NCI-H146 treated with DMSO at 0.1 percent for 48 hours (cell line): ENCODE results near the gene GSTA5.
"Not testable (repeated sequence)": the region's sequence is repeated elsewhere in the genome, so short reads cannot be mapped to it uniquely, and the experiment has no call there.

Experiments
- DNase-seq: peaks from one replicate; lab custom pipeline; 2025; ENCODE audit not compliant: unreplicated experiment; lab: John Stamatoyannopoulos, UW

GSTA5 gene

DNA sequence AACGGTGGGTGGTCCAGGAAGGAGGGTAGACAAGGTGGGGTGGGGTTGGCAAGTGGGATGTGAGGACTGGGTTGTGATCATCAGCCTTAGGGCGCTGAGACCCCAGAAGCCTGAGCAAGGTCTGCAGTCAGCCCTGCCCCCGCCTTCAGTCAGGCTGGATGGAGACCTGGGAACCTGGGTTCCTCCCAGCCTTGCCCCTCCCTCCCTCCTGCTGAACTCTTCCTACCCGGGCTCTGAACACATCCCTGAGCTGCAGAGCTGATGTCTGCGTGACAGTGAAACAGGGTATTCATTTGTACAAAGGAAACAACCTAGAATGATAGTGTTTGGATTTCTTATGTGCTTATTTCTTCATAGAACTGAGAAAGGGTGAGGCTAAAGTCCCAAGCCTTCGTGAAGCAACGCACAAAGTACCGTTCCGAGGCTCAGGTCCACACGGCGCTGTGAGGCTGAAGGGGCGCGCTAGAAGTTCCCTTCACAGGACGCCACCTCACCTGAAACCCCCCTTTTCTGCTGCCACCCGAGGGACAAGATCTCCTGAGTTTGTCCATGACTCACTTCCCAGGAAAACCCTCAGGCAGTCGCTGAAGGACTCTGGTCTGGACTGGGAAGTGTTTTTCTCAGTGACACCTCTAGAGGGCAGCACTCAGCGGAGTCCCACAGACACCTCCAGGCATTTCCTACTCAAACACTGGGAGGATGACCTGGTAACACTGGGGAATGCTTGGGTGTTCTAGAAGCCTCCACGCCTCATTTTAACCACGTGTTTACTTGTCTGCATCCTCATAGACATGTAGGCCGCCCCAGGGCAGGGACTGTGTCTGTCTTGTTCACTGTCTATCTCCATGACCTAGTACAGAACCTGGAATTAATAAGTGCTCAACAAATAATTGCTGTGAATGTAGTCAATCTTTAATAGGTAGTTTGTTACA is 1.2 kb downstream of the GSTA5 start:
- peak; percentile 21 for DNase-seq

DNA sequence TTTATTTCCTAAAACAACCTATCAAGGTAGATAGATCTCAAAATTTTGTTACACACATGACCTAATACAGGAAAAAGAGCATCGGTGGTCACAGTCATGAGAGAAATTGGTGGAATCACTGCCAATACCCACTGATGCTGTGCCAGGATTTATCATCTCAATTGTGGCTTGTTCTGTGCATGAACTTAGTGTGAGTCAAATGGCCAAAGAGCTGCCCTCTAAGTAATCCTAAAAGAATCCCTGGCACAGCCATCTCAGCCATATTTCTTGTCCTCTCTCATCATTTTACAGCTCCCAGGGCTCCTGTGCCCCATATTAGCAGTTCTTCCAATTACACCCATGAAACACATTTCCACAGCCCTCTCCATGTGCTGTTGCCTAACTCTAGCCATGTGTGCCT is 6.1 kb downstream of the GSTA5 start:
- DNase-seq = no peak

DNA sequence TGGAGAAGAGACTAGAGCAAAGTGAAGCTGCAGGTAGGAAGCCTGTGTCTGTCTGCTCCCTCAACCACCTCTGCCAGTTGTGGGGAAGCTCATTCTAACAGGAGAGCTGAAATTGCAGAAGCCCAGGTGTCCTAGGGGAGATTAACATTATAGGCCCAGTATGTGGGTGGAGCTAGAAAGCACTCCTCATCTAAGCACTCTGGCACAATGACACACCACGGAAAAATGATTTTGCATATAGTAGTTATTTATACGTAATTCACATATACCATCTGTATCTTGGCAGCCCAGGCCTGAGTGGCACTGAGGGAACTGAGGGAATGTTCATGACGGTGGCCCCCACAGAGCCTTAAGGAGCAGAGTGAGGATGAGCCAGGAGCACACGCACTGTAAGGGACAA is 9.7 kb downstream of the GSTA5 start:
- DNase-seq = not testable (repeated sequence)

DNA sequence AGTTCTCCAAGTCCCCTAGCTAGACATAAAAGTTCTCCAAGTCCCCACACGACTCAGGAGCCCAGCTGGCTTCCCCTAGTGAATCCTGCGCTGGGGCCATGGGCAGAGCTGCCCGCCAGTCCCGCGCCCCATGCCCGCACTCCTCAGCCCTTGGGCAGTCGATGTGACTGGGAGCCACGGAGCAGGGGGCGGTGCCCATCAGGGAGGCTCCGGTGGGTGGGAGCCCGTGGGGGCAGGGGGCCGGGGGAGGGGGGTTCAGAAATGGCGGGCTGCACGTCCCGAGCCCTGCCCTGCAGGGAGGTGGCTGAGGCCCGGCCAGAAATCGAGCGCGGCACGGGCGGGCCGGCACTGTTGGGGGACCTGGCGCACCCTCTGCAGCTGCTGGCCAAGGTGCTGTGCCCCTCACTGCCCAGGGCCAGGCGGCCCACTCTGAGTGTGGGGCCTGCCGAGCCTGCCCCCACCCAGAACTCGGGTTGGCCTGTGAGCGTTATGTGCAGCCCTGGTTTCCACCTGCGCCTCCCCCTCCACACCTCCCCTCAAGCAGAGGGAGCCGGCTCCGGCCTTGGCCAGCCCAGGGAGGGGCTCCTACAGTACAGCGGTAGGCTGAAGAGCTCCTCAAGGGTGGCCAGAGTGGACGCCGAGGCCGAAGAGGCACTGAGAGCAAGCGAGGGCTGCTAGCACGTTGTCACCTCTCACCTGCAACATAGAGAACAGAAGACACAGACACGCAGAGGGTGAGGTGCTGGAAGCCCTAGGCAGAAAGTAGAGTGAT is 11.4 kb downstream of the GSTA5 start:
- DNase-seq = no peak

DNA sequence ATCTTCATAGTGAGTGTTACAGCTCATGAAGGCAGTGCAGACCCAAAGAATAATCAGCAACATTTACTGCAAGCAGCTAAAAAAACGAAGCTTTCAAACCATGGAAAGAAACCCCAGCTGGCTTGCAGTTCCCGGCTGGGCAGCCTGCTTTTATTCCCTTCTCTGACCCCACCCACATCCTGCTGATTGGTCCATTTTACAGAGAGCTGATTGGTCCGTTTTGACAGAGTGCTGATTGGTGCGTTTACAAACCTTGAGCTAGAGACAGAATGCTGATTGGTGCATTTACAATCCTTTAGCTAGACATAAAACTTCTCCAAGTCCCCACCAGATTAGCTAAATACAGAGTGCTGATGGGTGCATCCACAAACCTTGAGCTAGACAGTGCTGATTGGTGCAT is 12.0 kb downstream of the GSTA5 start:
- not testable (repeated sequence) for DNase-seq

DNA sequence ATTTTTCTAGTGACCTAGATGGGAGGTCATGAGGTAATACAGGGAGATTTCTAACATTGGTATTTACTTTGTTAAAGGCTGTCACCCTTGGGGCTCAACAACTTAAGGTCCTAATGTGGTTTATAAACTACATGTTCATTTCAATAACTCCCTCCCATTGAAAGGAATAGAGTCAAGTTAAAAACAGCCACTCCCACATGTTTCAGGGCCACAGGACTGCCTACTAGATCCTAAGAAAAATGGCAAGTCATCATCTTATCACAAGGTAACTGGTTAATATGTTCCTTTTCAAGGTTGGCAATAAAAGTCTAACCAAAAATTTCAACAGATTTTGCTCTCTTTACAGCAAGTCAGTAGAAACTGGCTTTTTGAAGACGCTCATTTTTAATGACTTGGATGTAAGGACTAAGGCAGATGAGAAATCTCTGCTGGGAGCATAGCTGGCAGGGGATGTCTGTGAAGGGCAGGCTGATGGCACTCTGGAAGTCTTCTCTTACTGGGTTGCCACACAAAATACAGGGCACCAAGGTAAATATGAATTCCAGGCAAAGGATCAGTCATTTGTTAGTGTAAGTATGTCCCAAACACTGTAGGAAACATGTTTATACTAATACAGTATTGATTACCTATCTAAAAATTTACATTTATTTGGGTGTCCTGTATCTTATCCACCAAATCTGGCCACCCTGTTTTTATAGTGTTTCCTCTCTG is 13.4 kb downstream of the GSTA5 start:
- DNase-seq = not testable (repeated sequence)

DNA sequence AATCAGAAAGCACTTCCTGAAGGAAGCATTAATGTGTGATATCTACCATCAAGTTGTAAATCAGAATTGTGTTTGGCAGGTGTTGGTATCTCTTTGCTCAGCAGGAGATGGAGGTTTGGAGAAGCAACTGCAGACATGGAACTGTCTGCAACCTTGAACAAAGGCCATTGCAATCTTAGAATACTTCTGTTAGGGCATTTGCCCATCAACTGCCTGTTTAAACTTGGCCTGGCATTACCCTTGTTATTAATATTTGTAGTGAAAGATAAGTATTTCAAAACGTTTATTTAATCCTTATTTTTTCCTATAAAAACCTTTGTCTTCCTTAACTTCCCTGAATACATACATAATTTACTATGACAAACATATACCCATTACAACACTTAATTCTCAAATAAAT is 14.1 kb downstream of the GSTA5 start:
- DNase-seq = no peak

DNA sequence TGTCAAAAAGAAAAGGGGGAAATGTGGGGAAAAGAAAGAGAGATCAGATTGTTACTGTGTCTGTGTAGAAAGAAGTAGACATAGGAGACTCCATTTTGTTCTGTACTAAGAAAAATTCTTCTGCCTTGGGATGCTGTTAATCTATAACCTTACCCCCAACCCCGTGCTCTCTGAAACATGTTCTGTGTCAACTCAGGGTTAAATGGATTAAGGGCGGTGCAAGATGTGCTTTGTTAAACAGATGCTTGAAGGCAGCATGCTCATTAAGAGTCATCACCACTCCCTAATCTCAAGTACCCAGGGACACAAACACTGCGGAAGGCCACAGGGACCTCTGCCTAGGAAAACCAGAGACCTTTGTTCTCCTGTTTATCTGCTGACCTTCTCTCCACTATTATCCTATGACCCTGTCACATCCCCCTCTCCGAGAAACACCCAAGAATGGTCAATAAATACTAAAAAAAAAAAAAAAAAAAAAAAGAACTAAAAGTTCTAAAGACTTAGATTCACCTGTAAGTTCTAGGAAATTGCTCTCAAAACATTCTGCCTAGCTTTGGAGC is 14.6 kb downstream of the GSTA5 start:
- DNase-seq = not testable (repeated sequence)

DNA sequence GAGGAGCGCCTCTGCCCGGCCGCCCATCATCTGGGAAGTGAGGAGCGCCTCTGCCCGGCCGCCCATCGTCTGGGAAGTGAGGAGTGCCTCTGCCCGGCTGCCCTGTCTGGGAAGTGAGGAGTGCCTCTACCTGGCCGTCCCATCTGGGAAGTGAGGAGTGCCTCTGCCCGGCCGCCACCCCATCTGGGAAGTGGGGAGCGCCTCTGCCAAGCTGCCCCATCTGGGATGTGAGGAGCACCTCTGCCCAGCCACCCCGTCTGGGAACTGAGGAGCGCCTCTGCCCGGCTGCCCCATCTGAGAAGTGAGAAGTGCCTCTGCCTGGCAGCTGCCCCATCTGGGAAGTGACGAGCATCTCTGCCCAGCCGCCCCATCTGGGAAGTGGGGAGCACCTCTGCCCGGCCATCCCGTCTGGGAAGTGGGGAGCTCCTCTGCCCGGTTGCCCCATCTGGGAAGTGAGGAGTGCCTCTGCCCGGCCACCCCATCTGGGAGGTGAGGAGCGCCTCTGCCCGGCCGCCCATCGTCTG is 15.3 kb downstream of the GSTA5 start:
- not testable (repeated sequence) for DNase-seq

DNA sequence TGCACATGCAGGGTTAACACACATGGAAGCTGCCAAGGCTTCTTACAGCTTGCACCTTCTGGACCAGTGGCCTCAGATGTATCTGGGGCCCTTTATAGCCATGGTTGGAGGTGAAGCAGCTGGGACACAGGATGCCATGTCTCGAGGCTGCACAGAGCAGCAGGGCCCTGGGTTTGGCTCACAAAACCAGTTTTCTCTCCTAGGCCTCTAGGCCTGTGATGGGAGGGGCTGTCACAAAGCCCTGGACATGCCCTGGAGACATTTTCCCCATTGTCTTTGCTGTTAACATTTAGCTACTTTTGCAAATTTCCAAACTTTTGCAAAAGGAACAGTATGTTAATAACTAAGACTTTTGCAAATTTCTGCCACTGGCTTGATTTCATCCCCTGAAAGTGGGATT is 18.8 kb downstream of the GSTA5 start:
- no peak for DNase-seq

DNA sequence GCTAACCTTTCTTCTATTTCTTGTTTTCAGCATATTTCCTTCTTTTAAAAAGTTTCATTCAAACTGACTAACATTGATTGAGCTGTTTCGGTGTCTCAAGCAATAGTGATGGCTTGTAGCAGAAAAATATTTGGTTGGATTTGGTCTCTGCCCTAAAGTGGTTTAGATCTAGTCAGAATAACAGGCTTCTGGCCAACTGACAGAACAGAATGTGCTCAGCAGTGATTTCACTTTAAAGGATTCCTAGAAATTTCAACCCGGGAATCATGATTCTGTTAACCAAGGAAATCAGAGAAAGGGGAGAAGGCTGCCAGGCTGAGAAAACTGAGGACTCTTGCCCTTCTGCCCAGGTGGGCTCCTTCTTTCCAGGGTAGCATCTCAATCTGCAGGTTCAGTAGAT is 20.4 kb downstream of the GSTA5 start:
- DNase-seq = no peak

DNA sequence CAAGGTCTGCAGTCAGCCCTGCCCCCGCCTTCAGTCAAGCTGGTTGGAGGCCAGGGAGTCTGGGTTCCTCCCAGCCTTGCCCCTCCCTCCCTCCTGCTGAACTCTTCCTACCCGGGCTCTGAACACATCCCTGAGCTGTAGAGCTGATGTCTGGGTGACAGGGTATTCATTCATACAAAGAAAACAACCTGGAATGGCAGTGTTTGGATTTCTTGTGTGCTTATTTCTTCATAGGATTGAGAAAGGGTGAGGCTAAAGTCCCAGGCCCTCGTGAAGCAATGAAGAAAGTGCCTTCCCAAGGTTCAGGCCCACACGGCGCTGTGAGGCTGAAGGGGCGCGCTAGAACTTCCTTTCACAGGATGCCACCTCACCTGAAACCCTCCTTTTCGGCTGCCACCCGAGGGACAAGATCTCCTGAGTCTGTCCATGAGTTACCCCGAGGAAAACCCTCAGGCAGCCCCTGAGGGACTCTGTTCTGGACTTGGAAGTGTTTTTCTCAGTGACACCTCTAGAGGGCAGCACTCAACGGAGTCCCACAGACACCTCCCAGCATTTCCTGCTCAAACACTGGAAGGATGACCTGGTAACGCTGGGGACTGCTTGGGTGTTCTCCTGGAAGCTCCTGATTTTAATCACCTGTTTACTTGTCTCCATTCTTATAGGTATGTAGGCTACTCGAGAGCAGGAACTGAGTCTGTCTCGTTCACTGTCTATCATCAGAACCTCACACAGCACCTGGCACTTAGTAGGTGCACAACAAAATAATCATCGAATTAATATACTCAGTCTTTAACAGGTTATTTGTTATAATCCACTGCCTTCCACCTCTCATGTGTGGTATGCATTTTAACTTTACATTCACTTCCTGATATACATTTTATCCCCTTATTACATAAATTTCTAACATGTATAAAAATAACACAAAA is 25.2 kb downstream of the GSTA5 start:
- DNase-seq = peak; percentile 18

DNA sequence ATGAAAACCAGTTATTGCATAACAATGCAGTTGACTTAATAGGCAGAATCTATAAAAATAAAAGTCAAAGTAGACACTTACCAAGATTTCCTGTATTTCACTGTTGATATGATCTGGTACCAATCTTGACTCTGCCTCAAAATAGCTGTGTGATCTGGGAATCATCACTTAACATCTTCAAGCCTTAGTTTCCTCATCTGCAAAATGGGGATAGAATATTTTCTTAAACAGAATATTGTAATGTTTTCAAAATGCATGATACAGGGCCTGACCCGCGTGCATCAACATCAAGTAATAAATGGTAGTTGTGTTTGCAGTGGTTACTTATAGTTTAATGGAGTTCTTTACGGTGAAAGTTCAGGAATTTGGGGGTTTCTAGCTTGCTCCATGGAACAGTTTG is 26.1 kb downstream of the GSTA5 start:
- not testable (repeated sequence) for DNase-seq

DNA sequence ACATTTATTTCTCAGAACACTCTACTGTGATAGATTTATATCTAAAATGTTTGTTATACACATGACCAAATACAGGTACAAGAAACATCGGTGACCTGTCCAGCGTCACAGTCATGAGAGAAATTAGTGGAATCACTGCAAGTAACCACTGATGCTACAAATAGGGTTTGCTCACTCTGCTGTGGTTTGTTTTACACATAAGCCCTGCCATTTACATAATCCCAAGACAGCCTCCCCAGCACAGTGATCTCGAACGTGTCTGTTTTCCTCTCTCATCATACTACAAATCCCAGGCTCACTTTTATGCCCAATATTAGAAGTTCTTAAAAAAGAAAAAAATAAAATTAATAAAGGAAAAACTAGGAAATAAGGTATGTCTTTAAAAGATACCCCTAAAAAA is 30.8 kb downstream of the GSTA5 start:
- DNase-seq = not testable (repeated sequence)

DNA sequence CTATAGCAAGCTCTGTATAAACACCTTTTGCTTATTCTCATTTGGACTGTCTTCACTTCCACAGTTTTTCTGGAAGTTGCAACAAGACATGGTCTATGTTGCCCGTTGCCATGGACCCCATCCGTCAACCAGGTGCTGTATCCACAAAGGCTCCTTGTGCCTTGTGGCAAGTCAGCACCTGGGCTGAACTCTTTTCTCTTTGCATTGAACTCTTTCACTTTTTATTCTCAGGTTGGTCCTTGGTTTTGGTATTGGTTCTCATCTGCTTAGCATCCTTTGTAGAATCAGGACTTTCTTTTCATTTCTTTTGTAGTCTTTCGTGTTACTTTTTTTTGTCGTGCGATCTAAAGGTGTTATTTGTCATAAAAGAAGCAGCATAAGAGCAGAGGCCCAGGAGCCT is 32.0 kb downstream of the GSTA5 start:
- DNase-seq = no peak

DNA sequence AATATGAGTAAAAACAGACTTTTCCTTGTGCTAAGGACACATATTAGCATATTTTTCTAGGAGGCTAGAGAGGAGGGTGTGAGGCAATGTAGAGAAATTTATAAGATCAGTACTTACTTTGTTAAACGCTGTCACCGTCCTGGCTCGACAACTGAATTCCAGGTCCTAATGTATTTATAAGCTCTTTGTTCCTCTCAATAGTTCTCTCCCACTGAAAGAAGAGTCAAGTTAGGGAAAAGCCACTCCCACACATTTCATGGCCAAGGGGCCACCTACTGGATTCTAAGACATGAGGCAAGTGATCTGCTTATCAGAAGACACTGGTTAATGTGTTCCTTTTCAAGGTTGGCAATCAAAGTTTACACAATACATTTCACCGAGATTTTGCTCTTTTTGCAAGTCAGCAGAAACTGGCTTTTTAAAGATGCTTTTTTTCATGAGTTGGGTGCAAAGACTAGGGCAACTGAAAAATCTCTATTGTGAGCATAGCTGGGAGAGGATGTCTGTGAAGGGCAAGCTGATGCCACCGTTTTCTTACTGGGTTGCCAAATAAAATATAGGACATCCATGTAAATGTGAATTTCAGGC is 36.9 kb downstream of the GSTA5 start, which contains the start of gene GSTA1:
GSTA1 (minus strand) TSS at position 149 of the 588 bp plus-strand sequence. CDS start 4,549 bp downstream, outside the sequence.
- not testable (repeated sequence) for DNase-seq

DNA sequence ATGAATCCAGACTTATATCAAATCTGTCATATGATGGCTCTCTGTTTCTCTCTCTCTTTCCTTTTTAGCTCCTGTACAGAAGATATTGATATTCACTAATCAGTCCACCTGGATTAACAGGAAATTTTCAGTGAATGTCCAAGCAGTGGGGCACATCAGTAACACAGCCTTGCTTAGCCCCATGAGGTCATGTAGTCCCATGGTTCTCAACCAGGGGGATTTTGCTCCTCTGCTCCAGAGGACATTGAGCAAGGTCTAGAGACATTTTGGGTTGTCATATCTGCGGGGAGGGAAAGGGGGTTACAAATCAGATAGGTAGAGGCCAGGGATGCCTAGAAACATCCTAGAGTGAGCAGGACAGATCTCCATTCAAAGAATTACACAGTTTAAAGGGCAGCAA is 37.8 kb downstream of the GSTA5 start:
- DNase-seq = no peak

DNA sequence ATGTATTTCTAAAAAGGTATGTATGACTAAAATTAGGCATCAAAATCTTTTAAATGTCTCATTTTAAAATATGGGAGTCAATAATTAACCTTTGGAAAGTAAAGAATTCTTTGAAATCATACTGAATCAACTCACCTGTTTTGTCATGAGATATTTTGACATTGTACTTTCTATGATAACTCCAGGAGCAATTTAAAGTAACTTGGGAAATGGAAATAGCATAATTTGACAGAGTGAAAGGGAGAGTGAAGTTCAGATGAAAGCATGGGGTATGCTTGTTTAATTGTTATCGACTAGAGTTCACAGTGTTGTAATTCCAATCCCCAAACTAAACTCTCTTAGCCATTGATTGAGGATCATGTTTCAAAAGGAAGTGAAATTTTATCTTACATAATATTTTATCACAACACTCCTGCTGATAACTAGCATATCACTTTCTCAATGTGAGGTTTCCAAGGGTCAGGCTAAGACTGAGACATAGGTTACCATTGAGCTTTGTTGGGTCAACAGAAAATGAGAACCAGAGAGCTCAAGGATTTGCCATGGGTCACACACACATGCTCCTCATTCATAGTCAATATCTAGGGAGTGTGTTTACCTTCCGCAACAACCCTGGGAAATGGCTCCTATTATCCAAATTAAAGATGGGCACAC is 39.3 kb downstream of the GSTA5 start:
- peak; percentile 24 for DNase-seq

DNA sequence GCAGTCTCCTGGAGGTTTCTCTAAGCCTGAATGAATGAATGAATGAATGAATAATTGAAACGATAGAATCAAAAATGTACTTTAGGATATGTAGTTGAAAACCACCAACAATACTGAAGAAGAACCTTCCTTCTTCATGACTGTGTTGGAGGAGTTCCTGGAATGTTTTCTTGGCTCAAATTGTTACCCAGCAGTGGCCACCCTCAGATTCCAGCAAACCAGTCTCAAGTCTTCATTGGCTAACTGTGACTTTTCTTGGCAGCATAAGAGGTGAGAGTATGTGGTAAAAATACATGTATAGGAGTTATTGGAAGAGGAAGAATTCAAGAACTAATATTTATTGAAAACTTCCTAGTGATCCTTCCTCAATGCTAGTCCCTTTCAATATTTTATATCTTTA is 41.3 kb downstream of the GSTA5 start:
- DNase-seq = not testable (repeated sequence)
